Measurements from ENCODE around the gene ESYT3. TPM values are rescaled to one million over a fixed set of nuclear protein-coding genes. Genes with fewer than 3 reads are reported as not detected.

The ESYT3 gene
- total RNA-seq, 1 donor from 2014 or later: not detected

DNA sequence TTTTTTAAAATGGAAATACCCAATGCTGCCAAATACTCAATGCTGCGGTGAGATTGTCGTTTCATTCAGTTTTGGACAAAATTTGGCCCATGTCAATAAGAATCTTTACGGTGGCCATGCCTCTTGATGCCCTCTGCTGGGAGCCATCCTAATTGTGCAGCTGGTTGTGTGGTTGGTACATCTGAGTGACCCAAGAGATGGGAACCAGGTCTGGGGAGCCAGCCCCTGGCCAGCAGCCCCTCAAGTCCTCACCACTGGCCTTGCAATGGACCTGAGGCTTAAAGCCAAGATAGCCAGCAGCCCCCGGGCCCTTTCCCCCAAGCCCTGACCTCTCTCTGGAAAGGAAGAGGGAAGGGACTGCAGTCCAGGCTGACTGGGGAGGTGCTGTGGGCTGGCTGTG is 36.4 kb upstream of the ESYT3 start:
- no peaks in the 10 kb centered on the region for H3K4me1 Mint-ChIP-seq
- intact Hi-C loops (cut with micrococcal nuclease): loop anchor here (10.0 kb wide), 1 partner anchor 63 kb away; no protein-coding TSS in a partner anchor
- no peak overlapping the region for H3K4me3 Mint-ChIP-seq
- DNase-seq (no peak), ATAC-seq (ENCODE audit: low read depth) (no peak)
- no peak overlapping the region for H3K27ac Mint-ChIP-seq
- POLR2A ChIA-PET: no interaction called here
- CTCF ChIA-PET: interaction anchor here (1.0 kb wide), 1 partner anchor 217 kb away, joined by 3 read pairs; no protein-coding TSS in a partner anchor
- H3K27me3 Mint-ChIP-seq: peaks cover 34% of the 10 kb centered on the region
- no peaks in the 10 kb centered on the region for H3K36me3 Mint-ChIP-seq (ENCODE audit: low read depth)
- H3K9me3 Mint-ChIP-seq: no peaks in the 10 kb centered on the region
- TF ChIP-seq, protein P1, sequence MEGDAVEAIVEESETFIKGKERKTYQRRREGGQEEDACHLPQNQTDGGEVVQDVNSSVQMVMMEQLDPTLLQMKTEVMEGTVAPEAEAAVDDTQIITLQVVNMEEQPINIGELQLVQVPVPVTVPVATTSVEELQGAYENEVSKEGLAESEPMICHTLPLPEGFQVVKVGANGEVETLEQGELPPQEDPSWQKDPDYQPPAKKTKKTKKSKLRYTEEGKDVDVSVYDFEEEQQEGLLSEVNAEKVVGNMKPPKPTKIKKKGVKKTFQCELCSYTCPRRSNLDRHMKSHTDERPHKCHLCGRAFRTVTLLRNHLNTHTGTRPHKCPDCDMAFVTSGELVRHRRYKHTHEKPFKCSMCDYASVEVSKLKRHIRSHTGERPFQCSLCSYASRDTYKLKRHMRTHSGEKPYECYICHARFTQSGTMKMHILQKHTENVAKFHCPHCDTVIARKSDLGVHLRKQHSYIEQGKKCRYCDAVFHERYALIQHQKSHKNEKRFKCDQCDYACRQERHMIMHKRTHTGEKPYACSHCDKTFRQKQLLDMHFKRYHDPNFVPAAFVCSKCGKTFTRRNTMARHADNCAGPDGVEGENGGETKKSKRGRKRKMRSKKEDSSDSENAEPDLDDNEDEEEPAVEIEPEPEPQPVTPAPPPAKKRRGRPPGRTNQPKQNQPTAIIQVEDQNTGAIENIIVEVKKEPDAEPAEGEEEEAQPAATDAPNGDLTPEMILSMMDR (IDR thresholded peaks at IDR 0.05): no peak

DNA sequence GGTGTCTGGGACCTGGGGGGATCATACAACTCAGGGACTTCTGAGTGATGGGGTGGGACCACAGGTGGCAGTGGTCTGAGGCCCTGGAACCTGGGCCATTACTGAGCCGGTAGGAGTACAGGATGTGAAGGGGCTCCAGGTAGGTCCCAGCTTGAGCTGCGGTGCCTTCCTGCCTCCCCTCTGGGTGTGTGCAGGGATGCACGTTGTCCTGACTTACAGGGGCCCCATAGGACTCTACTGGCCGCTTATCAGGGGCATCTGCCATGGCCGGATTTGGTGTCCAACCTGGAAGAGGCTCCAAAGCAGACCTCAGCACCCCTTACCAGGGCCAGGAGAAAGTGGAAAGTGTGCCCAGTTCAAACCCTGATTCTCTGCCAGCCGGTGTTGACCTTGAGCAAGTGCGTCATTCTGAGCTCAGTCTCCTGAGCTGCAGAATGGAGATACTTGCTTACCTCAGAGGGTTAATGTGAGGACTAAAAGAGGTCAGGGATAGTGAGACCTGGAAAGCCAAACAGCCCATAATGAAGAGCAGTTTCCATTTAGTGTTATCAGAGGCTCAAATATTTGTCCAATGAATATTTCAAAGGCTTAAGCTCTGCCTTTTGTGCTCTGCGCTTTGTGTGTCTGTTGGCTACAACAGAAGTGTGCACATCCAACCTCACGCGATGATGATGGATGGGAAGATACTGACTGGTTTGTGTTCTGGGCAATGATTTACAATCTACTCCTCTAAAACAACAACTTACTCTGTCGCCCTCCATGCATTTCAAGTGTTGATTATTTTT is 35.4 kb upstream of the ESYT3 start:
- Mint-ChIP-seq H3K9me3 (no peaks in the 10 kb centered on the region), H3K36me3 (ENCODE audit: low read depth) (no peaks in the 10 kb centered on the region), H3K4me3 (no peak overlapping the region), H3K27ac (no peak overlapping the region), H3K27me3 (peaks cover 37% of the 10 kb centered on the region), H3K4me1 (no peaks in the 10 kb centered on the region)
- TF ChIP-seq, protein P1 (IDR thresholded peaks at IDR 0.05): no peak
- intact Hi-C loops (cut with micrococcal nuclease): loop anchor here (10.0 kb wide), 1 partner anchor 64 kb away; no protein-coding TSS in a partner anchor
- ChIA-PET POLR2A (no interaction called here), CTCF (no interaction called here)
- ATAC-seq (ENCODE audit: low read depth) (no peak), DNase-seq (no peak)

DNA sequence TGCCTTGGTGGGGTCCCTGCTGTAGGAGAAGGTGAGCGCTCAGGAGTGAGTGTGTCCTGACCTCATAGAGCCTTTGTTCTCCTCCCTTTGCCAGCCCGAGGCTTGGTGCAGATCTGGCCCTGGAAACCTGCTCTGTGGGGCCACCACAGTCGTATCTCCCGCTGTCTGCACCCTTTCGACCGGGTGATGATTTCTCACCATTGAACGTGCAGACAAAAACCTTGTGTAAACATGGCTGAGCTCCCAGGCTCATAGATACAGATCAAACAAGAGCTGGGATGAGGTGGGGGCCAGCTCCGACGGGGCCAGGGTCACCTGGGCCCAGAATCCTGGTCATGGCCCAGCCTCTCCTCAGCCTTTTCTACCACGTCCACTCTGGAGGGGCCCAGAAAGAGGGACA is 34.6 kb upstream of the ESYT3 start:
- intact Hi-C loops (cut with micrococcal nuclease): loop anchor here (10.0 kb wide), 1 partner anchor 65 kb away; no protein-coding TSS in a partner anchor
- ATAC-seq (ENCODE audit: low read depth) (no peak), DNase-seq (no peak)
- Mint-ChIP-seq H3K36me3 (ENCODE audit: low read depth) (no peaks in the 10 kb centered on the region), H3K9me3 (no peaks in the 10 kb centered on the region), H3K27me3 (peaks cover 40% of the 10 kb centered on the region), H3K27ac (no peak overlapping the region), H3K4me1 (no peaks in the 10 kb centered on the region), H3K4me3 (no peak overlapping the region)
- TF ChIP-seq, protein P1 (IDR thresholded peaks at IDR 0.05): no peak
- ChIA-PET CTCF (no interaction called here), POLR2A (no interaction called here)

DNA sequence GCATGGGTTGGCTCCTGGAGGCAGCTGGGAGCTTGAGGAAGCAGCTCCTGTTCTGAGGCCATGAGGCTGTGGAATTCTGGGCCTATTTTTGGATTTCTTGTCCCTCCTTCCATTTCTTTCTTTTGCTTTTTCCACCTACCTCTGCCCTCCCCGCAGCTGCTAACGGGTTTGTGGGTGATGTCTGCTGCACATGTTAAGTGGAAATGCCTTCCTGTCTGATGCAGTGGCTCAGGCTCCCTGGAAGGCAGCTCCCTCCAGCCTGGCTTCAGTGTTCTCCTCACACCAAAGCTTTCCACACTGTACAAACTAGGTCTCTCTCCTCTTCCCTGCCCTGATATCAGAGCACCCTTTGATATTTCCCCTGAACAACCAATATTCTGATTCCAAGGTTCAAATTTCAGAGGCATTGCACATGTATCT is 33.8 kb upstream of the ESYT3 start:
- Mint-ChIP-seq H3K27me3 (peaks cover 38% of the 10 kb centered on the region), H3K9me3 (no peaks in the 10 kb centered on the region), H3K36me3 (ENCODE audit: low read depth) (no peaks in the 10 kb centered on the region), H3K27ac (no peak overlapping the region), H3K4me1 (no peaks in the 10 kb centered on the region), H3K4me3 (no peak overlapping the region)
- DNase-seq (no peak), ATAC-seq (ENCODE audit: low read depth) (no peak)
- TF ChIP-seq, protein P1 (IDR thresholded peaks at IDR 0.05): no peak
- intact Hi-C loops (cut with micrococcal nuclease): no loop called here
- ChIA-PET POLR2A (no interaction called here), CTCF (no interaction called here)

DNA sequence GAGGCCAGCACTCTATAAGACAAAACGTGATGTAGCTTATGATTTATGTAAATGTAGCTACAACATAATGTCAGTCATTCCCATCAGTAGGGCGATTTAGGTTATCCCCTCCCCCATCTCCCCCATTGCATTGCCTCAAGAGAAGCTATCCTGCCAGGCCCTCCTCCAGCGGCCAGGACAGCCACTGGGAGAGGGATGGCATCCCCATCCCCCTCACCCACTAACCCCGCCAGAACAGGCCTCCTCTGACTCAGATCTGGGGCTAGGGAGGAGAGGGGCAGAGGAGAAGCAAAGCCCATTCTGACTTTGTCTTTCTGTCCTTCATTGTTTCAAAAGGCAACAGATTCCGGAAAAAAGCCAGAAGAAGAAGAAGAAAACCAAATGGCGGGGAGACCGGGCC is 32.6 kb upstream of the ESYT3 start:
- Mint-ChIP-seq H3K27me3 (peaks cover 35% of the 10 kb centered on the region), H3K27ac (no peak overlapping the region), H3K4me3 (no peak overlapping the region), H3K4me1 (no peaks in the 10 kb centered on the region), H3K36me3 (ENCODE audit: low read depth) (no peaks in the 10 kb centered on the region), H3K9me3 (no peaks in the 10 kb centered on the region)
- DNase-seq (no peak), ATAC-seq (ENCODE audit: low read depth) (no peak)
- ChIA-PET POLR2A (no interaction called here), CTCF (no interaction called here)
- intact Hi-C loops (cut with micrococcal nuclease): no loop called here
- TF ChIP-seq, protein P1 (IDR thresholded peaks at IDR 0.05): no peak
